ENCODE data around the gene PTPRG.

DNA sequence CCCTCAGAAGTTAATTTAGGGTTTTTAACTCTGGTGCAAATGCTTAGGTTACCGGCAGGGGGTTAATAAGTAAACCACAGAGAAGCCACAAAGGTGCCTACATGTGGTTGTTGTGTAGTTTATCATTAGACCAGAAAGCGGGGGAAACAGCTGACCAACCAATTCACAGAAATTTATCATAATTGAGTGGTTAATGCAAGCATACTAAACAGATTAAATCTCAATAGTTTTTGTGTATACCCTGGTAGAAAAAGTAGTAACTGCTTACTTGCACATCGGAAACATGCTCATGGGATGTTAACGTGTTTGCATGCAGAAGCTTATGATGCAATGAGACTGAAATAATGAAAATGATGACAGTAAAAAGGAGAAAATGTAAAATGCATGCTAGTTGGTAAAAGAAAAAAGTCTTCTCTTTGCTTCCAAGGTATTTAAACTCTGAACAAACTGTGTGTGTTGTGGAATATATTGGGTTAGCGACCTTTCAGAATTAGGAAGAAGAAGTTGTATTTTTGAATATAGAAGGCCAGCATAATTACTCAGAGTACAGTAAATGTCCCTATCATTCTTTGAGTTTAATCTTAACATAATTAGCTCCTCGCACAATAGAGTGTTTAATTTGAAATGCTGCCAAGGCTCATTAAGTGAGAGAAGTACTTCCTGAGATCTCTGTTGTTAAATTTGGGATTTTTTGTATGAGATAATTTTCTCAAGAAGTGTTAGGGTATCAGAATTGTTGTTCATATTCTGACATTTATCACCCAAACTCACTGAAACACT, 316.2 kb downstream of the PTPRG start:
- TF ChIP-seq, protein P1, sequence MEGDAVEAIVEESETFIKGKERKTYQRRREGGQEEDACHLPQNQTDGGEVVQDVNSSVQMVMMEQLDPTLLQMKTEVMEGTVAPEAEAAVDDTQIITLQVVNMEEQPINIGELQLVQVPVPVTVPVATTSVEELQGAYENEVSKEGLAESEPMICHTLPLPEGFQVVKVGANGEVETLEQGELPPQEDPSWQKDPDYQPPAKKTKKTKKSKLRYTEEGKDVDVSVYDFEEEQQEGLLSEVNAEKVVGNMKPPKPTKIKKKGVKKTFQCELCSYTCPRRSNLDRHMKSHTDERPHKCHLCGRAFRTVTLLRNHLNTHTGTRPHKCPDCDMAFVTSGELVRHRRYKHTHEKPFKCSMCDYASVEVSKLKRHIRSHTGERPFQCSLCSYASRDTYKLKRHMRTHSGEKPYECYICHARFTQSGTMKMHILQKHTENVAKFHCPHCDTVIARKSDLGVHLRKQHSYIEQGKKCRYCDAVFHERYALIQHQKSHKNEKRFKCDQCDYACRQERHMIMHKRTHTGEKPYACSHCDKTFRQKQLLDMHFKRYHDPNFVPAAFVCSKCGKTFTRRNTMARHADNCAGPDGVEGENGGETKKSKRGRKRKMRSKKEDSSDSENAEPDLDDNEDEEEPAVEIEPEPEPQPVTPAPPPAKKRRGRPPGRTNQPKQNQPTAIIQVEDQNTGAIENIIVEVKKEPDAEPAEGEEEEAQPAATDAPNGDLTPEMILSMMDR (optimal IDR thresholded peaks at IDR 0.05 in 1 of 3, IDR thresholded peaks at IDR 0.05 in 1 of 3, conservative IDR thresholded peaks at IDR 0.05 in 1 of 3; ENCODE audit: extremely low read depth in 1 of 3, insufficient read depth in 2 of 3, low read length in 3 of 3) = no peak
- TF ChIP-seq EZH2 (IDR thresholded peaks at IDR 0.05; ENCODE audit: low read length) = no peak

All from keratinocyte (primary cell).